Measurements from ENCODE around the gene SUPT3H.

Gene SUPT3H

DNA sequence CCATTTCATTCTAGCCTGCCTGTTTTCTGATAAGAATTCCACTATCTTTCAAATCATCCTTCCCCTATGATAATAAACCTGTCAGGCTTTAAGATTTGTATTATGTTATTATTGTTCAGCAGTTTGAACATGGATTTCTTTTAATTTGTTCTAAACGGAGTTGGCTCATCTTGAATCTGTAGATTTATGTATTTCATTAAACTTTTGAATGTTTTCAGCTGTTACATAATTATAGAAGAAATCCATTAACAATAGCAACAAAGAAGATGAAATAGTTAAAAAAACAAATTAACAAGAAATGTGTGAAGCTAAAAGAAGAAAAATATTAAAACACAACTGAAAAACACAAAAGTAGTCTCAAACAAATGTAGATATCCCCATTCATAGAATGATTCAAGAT lies 273.3 kb downstream of the SUPT3H start:
- no peak for DNase-seq (ENCODE audit: extremely low read depth, low read depth)

DNA sequence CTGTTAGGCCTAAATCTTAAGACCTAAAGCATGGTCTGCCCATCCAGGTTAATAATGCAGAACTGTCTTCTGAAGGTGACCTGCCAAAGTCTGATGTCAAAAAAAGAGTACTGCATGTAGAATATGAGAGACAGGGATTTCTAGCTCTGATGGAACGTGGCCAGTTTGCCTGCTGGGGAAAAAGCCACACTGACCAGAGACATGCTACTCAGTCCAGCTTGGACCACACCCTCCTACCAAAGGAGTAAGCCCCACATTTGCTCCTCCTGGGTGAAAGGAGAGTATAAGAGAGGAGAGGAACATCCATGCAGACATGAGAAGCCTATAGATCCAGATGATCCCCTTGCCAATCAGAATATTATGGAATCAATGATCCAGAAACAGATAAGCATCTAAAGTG lies 279.5 kb downstream of the SUPT3H start:
- TF ChIP-seq, protein P1, sequence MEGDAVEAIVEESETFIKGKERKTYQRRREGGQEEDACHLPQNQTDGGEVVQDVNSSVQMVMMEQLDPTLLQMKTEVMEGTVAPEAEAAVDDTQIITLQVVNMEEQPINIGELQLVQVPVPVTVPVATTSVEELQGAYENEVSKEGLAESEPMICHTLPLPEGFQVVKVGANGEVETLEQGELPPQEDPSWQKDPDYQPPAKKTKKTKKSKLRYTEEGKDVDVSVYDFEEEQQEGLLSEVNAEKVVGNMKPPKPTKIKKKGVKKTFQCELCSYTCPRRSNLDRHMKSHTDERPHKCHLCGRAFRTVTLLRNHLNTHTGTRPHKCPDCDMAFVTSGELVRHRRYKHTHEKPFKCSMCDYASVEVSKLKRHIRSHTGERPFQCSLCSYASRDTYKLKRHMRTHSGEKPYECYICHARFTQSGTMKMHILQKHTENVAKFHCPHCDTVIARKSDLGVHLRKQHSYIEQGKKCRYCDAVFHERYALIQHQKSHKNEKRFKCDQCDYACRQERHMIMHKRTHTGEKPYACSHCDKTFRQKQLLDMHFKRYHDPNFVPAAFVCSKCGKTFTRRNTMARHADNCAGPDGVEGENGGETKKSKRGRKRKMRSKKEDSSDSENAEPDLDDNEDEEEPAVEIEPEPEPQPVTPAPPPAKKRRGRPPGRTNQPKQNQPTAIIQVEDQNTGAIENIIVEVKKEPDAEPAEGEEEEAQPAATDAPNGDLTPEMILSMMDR (IDR thresholded peaks at IDR 0.05; ENCODE audit: low read depth, low read length, missing control alignments), result no peak
- no peak overlapping the region for H3K4me3 ChIP-seq (replicated peaks; ENCODE audit: low read depth, low read length)
- no peak for DNase-seq (ENCODE audit: extremely low read depth, low read depth)

More for the DNA sequence above, 273.3 kb downstream of the SUPT3H start:
- H3K4me3 ChIP-seq (replicated peaks; ENCODE audit: low read depth, low read length), result no peak overlapping the region
- TF ChIP-seq, protein P1 (IDR thresholded peaks at IDR 0.05; ENCODE audit: low read depth, low read length, missing control alignments), result no peak

DNA sequence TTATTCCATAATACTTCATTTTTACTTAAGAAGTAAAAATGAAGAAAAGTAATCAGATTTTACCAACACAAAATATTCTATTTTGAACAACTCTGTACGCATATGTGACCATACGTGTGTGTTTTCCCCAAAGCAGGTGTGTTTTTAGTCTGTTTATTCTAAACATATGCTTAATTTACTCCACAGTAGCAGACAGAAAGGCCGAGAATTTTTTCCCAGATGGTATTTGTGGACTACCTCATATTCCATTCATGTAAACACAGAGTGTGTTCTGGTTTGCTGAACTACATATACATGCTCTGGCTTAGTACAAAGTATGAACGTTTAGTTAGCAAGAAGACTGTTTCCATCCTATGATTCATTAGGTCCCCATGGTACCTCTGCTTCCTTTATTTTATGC lies 282.9 kb downstream of the SUPT3H start:
- DNase-seq (ENCODE audit: extremely low read depth, low read depth), result no peak
- TF ChIP-seq, protein P1 (IDR thresholded peaks at IDR 0.05; ENCODE audit: low read depth, low read length, missing control alignments), result no peak
- H3K4me3 ChIP-seq (replicated peaks; ENCODE audit: low read depth, low read length), result no peak overlapping the region

DNA sequence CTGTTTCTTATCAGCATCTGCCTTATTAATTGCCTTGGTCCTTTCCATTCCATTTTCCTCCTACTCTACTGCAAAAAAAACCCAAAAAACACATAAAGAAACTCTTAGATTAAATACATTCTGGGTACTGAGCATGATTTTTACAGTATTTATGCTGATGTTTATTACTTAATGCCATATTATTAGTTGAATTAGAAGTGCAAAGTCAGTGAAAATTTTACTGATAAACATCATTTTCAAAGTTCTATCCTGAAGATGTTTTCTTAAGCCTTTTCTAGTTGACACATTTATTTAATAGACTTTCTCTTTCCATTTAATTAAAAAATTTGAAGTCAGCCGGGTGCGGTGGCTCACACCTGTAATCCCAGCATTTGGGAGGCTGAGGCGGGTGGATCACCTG lies 285.6 kb downstream of the SUPT3H start:
- TF ChIP-seq, protein P1 (IDR thresholded peaks at IDR 0.05; ENCODE audit: low read depth, low read length, missing control alignments), result no peak
- no peak overlapping the region for H3K4me3 ChIP-seq (replicated peaks; ENCODE audit: low read depth, low read length)
- DNase-seq (ENCODE audit: extremely low read depth, low read depth), result no peak

DNA sequence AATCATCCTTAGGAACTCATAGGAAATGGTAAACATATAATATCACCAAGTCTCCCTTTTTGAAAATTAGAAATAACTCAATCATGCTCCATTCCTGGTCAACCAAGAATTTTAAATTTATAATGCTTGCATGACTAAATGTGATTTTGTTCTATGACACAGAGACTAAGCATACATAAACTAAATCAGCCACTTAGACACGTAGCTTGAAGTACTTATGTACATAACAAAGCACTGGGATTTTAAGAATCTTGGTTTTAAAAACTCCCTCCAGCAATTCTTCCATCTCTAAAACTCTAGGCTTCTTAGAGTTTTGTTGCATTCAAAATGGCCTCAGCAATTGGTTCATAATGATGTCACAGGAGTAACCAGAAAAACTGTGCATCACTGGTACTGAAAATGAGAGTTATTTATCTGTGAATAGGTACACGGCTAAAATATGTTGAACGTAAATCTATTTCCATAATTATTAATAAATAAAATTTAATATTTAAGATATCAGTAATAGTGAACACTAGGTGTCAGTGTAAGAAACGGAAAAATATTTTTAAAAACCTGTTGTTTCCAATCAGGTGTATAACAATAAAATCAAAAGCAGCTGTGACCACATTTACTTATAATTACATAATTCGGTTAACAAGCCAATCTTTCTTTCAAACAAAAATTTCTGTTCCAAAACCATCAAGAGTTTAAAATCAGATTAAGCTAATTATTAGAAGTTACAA lies 291.2 kb downstream of the SUPT3H start:
- H3K4me3 ChIP-seq (replicated peaks; ENCODE audit: low read depth, low read length), result no peak overlapping the region
- no peak for DNase-seq (ENCODE audit: extremely low read depth, low read depth)
- TF ChIP-seq, protein P1 (IDR thresholded peaks at IDR 0.05; ENCODE audit: low read depth, low read length, missing control alignments), result no peak

DNA sequence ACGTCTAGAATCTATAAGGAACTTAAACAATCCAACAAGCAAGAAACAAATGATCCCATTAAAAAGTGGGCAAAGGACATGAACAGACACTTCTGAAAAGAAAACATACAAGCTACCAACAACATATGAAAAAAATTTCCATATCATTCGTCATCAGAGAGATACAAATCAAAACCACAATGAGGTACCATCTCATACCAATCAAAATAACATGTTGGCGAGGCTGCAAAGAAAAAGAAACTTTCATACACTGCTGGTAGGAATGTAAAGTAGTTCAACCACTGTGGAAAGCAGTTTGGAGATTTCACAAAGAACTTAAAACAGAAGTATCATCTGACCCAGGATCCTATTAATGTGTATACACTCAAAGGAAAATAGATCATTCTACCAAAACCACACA lies 293.5 kb downstream of the SUPT3H start:
- DNase-seq (ENCODE audit: extremely low read depth, low read depth), result no peak
- H3K4me3 ChIP-seq (replicated peaks; ENCODE audit: low read depth, low read length), result no peak overlapping the region
- TF ChIP-seq, protein P1 (IDR thresholded peaks at IDR 0.05; ENCODE audit: low read depth, low read length, missing control alignments), result no peak

DNA sequence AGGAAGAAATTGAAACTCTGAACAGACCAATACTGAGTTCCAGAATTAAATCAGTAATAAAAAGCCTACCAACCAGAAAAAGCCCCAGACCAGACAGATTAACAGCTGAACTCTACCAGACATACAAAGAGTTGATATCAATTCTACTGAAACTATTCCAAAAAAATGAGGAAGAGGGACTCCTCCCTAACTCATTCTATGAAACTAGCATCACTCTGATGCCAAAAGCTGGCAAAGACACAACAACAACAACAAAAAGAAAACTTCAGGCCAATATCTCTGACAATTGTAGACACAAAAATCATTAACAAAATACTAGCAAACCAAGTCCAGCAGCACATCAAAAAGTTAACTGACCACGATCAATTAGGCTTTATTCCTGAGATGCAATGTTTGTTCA lies 295.6 kb downstream of the SUPT3H start:
- no peak overlapping the region for H3K4me3 ChIP-seq (replicated peaks; ENCODE audit: low read depth, low read length)
- no peak for DNase-seq (ENCODE audit: extremely low read depth, low read depth)
- TF ChIP-seq, protein P1 (IDR thresholded peaks at IDR 0.05; ENCODE audit: low read depth, low read length, missing control alignments), result no peak
